CD4-positive, CD25-positive, alpha-beta regulatory T cell (primary cell): Measurements from ENCODE around the gene SIGLEC7. TPM values are rescaled to one million over a fixed set of nuclear protein-coding genes. Genes with fewer than 3 reads are reported as not detected.
A peak's percentile ranks its signal among the peaks of the same experiment; 100 is the strongest.

Experiments
- ATAC-seq, 2 donors: fragments of 150-1000 bp; cut with Tn5 transposase; one replicate each; pipeline ENCODE4 v1.10.0; 2021; ENCODE audit warnings: low read depth in 2 of 2, moderate number of reproducible peaks in 2 of 2, moderate library complexity in 1 of 2
- DNase-seq, 3 donors: peaks; one replicate each; pipeline versions ENCODE4 v3.0.0 to v3.0.0-alpha.2; 2012 to 2022; ENCODE audit warnings: mixed read lengths in 1 of 3
- H3K27ac ChIP-seq: one replicate; pipeline ENCODE4 v1.7.0; 2013; ENCODE audit warnings: mild to moderate bottlenecking, low read length; ENCODE audit not compliant: insufficient read depth, poor library complexity, severe bottlenecking
- H3K27me3 ChIP-seq: one replicate; pipeline ENCODE4 v1.7.0; 2013; ENCODE audit warnings: low read length; ENCODE audit not compliant: control insufficient read depth, insufficient read depth
- H3K36me3 ChIP-seq: one replicate; pipeline ENCODE4 v1.7.0; 2013; ENCODE audit warnings: mild to moderate bottlenecking, low read length, moderate library complexity; ENCODE audit not compliant: control insufficient read depth, insufficient read depth
- H3K4me1 ChIP-seq: 2 replicates; pipeline ENCODE4 v1.7.0; 2013; ENCODE audit warnings: mild to moderate bottlenecking, low read length; ENCODE audit not compliant: insufficient read depth, control insufficient read depth, poor library complexity, severe bottlenecking
- H3K4me3 ChIP-seq: one replicate; pipeline ENCODE4 v1.7.0; 2013; ENCODE audit warnings: low read depth, mild to moderate bottlenecking, low read length, moderate library complexity
- H3K9me3 ChIP-seq, 2 experiments: 1 replicate in 1 of 2; 2 replicates in 1 of 2; pipeline ENCODE4 v1.7.0; 2013; ENCODE audit warnings: low read length in 2 of 2, mild to moderate bottlenecking in 1 of 2, moderate library complexity in 1 of 2; ENCODE audit not compliant: control insufficient read depth in 2 of 2
- H3K27ac Mint-ChIP-seq, 3 donors: one replicate each; pipeline ENCODE4 v1.8.0; 2020 to 2022; ENCODE audit warnings: mild to moderate bottlenecking in 3 of 3, mixed read lengths in 3 of 3, moderate library complexity in 2 of 3
- H3K27me3 Mint-ChIP-seq: one replicate; pipeline ENCODE4 v1.8.0; 2022; ENCODE audit warnings: mild to moderate bottlenecking, mixed read lengths
- H3K36me3 Mint-ChIP-seq: one replicate; pipeline ENCODE4 v1.8.0; 2020; ENCODE audit warnings: mixed read lengths
- H3K4me1 Mint-ChIP-seq, 4 donors: one replicate each; pipeline ENCODE4 v1.8.0; 2020 to 2022; ENCODE audit warnings: mixed read lengths in 4 of 4, mild to moderate bottlenecking in 1 of 4
- H3K4me3 Mint-ChIP-seq, 4 donors: one replicate each; pipeline ENCODE4 v1.8.0; 2020 to 2022; ENCODE audit warnings: mild to moderate bottlenecking in 4 of 4, mixed read lengths in 4 of 4, moderate library complexity in 3 of 4
- H3K9me3 Mint-ChIP-seq, 7 donors: one replicate each; pipeline ENCODE4 v1.8.0; 2020 to 2022; ENCODE audit warnings: mixed read lengths in 7 of 7, mild to moderate bottlenecking in 3 of 7, moderate library complexity in 2 of 7
- polyA plus RNA-seq, 4 donors: library from polyadenylated mRNA; unstranded; fragments of 300-500 nt; fragmentation: Illumina TruSeq; gene quantifications; one replicate each; pipeline ENCODE4 v1.2.3, GENCODE V29; 2021
- total RNA-seq: library from RNA; stranded (reverse); gene quantifications from one replicate; pipeline ENCODE4 v1.2.3, GENCODE V29; 2022

SIGLEC7 gene
- total and polyA plus RNA-seq, 5 donors from 2014 or later, result not detected

- H3K9me3 Mint-ChIP-seq, result no peaks in the 10 kb centered on the region
- no peak overlapping the region for H3K4me3 Mint-ChIP-seq
- no peak for DNase-seq
These were observed 45.5 kb downstream of the SIGLEC7 start for GRCh38 chr19:51187395-51188226.

GRCh38 chr19:51188227-51188559 is 46.1 kb downstream of the SIGLEC7 start:
- DNase-seq (no peak), ATAC-seq (no peak)
- no peak overlapping the region for H3K27ac ChIP-seq
- no peaks in the 10 kb centered on the region for H3K9me3 Mint-ChIP-seq
- no peaks in the 10 kb centered on the region for H3K4me1 ChIP-seq
- H3K27ac Mint-ChIP-seq, result no peak overlapping the region
- no peak overlapping the region for H3K4me3 Mint-ChIP-seq
- peaks cover 10% of the 10 kb centered on the region for H3K27me3 Mint-ChIP-seq
- no peaks in the 10 kb centered on the region for H3K36me3 Mint-ChIP-seq
- no peaks in the 10 kb centered on the region for H3K27me3 ChIP-seq
- H3K4me3 ChIP-seq, result no peak overlapping the region
- no peaks in the 10 kb centered on the region for H3K36me3 ChIP-seq
- H3K4me1 Mint-ChIP-seq, result peaks cover 0 to 4% (median 1%) of the 10 kb centered on the region in 4 donors
- H3K9me3 ChIP-seq, result no peaks in the 10 kb centered on the region

More at GRCh38 chr19:51187395-51188226, 45.5 kb downstream of the SIGLEC7 start:
- no peak for ATAC-seq
- H3K4me3 ChIP-seq, result no peak overlapping the region
- Mint-ChIP-seq H3K4me1 (peaks cover 0 to 7% (median 1%) of the 10 kb centered on the region in 4 donors), H3K27me3 (peaks cover 10% of the 10 kb centered on the region), H3K27ac (peak overlapping the region in 1 of 3 donors; percentile 26), H3K36me3 (no peaks in the 10 kb centered on the region)
- no peaks in the 10 kb centered on the region for H3K36me3 ChIP-seq
- no peaks in the 10 kb centered on the region for H3K4me1 ChIP-seq
- no peaks in the 10 kb centered on the region for H3K9me3 ChIP-seq
- no peaks in the 10 kb centered on the region for H3K27me3 ChIP-seq
- no peak overlapping the region for H3K27ac ChIP-seq

- H3K27ac Mint-ChIP-seq, result no peak overlapping the region
- H3K27me3 ChIP-seq, result no peaks in the 10 kb centered on the region
These were observed 50.6 kb downstream of the SIGLEC7 start for GRCh38 chr19:51192689-51193088.

GRCh38 chr19:51194527-51195315 is 52.6 kb downstream of the SIGLEC7 start:
- no peaks in the 10 kb centered on the region for H3K27me3 ChIP-seq
- no peaks in the 10 kb centered on the region for H3K9me3 Mint-ChIP-seq
- H3K27ac Mint-ChIP-seq, result peak overlapping the region in 2 of 3 donors; percentile 28 to 53
- H3K9me3 ChIP-seq, result no peaks in the 10 kb centered on the region
- H3K36me3 Mint-ChIP-seq, result no peaks in the 10 kb centered on the region
- H3K27me3 Mint-ChIP-seq, result peaks cover 5% of the 10 kb centered on the region
- ATAC-seq, result peak; percentile 81 to 84
- DNase-seq, result peak in 2 of 3 donors; percentile 2 to 9
- no peak overlapping the region for H3K27ac ChIP-seq
- no peaks in the 10 kb centered on the region for H3K36me3 ChIP-seq
- no peaks in the 10 kb centered on the region for H3K4me1 ChIP-seq
- peak overlapping the region in 2 of 4 donors; percentile 9 to 46 for H3K4me3 Mint-ChIP-seq
- peak overlapping the region; percentile 13 for H3K4me3 ChIP-seq
- peaks cover 0 to 7% (median 3%) of the 10 kb centered on the region in 4 donors for H3K4me1 Mint-ChIP-seq

More at GRCh38 chr19:51192689-51193088, 50.6 kb downstream of the SIGLEC7 start:
- Histone ChIP-seq H3K27ac (no peak overlapping the region), H3K4me1 (no peaks in the 10 kb centered on the region), H3K9me3 (no peaks in the 10 kb centered on the region), H3K36me3 (no peaks in the 10 kb centered on the region), H3K4me3 (no peak overlapping the region)
- H3K36me3 Mint-ChIP-seq, result no peaks in the 10 kb centered on the region
- peaks cover 0 to 7% (median 3%) of the 10 kb centered on the region in 4 donors for H3K4me1 Mint-ChIP-seq
- ATAC-seq (no peak), DNase-seq (no peak)
- H3K27me3 Mint-ChIP-seq, result peaks cover 5% of the 10 kb centered on the region
- H3K4me3 Mint-ChIP-seq, result no peak overlapping the region
- H3K9me3 Mint-ChIP-seq, result no peaks in the 10 kb centered on the region

- Histone ChIP-seq H3K9me3 (no peaks in the 10 kb centered on the region), H3K4me1 (no peaks in the 10 kb centered on the region), H3K36me3 (no peaks in the 10 kb centered on the region), H3K27me3 (no peaks in the 10 kb centered on the region), H3K4me3 (no peak overlapping the region), H3K27ac (no peak overlapping the region)
- Mint-ChIP-seq H3K4me1 (peaks cover 0 to 7% (median 3%) of the 10 kb centered on the region in 4 donors), H3K36me3 (no peaks in the 10 kb centered on the region), H3K27me3 (peaks cover 5% of the 10 kb centered on the region), H3K4me3 (no peak overlapping the region), H3K9me3 (no peaks in the 10 kb centered on the region), H3K27ac (peak overlapping the region in 1 of 3 donors; percentile 53)
- no peak for ATAC-seq
- DNase-seq, result no peak
These were observed 53.1 kb downstream of the SIGLEC7 start for GRCh38 chr19:51195316-51195586.

GRCh38 chr19:51195616-51196015 is 53.5 kb downstream of the SIGLEC7 start:
- H3K27me3 Mint-ChIP-seq, result peaks cover 5% of the 10 kb centered on the region
- H3K36me3 Mint-ChIP-seq, result no peaks in the 10 kb centered on the region
- Histone ChIP-seq H3K27me3 (no peaks in the 10 kb centered on the region), H3K4me3 (no peak overlapping the region), H3K9me3 (no peaks in the 10 kb centered on the region), H3K4me1 (no peaks in the 10 kb centered on the region), H3K36me3 (no peaks in the 10 kb centered on the region), H3K27ac (no peak overlapping the region)
- H3K27ac Mint-ChIP-seq, result no peak overlapping the region
- ATAC-seq (no peak), DNase-seq (no peak)
- no peak overlapping the region for H3K4me3 Mint-ChIP-seq
- peaks cover 0 to 2% (median 0%) of the 10 kb centered on the region in 7 donors for H3K9me3 Mint-ChIP-seq
- H3K4me1 Mint-ChIP-seq, result peaks cover 0 to 7% (median 3%) of the 10 kb centered on the region in 4 donors

GRCh38 chr19:51196181-51196580 is 54.1 kb downstream of the SIGLEC7 start:
- H3K4me3 Mint-ChIP-seq, result no peak overlapping the region
- no peaks in the 10 kb centered on the region for H3K36me3 Mint-ChIP-seq
- Histone ChIP-seq H3K4me1 (no peaks in the 10 kb centered on the region), H3K4me3 (no peak overlapping the region), H3K27ac (no peak overlapping the region), H3K27me3 (no peaks in the 10 kb centered on the region), H3K9me3 (no peaks in the 10 kb centered on the region), H3K36me3 (no peaks in the 10 kb centered on the region)
- no peak for ATAC-seq
- no peak overlapping the region for H3K27ac Mint-ChIP-seq
- H3K4me1 Mint-ChIP-seq, result peaks cover 0 to 7% (median 3%) of the 10 kb centered on the region in 4 donors
- peaks cover 5% of the 10 kb centered on the region for H3K27me3 Mint-ChIP-seq
- H3K9me3 Mint-ChIP-seq, result peaks cover 0 to 2% (median 0%) of the 10 kb centered on the region in 7 donors
- DNase-seq, result peak in 1 of 3 donors; percentile 7
